Measurements from ENCODE around the gene VGLL3. TPM values are rescaled to one million over a fixed set of nuclear protein-coding genes. Genes with fewer than 3 reads are reported as not detected.

VGLL3 gene
- total and polyA plus RNA-seq, 2 donors from 2014 or later, result 0.30 to 4.2 TPM

GRCh38 chr3:86996261-86996955, 5.5 kb upstream of the VGLL3 start:
- no peak for DNase-seq
- TF ChIP-seq CTCF (IDR thresholded peaks at IDR 0.05; ENCODE audit: borderline replicate concordance, extremely low read depth, insufficient read depth), result no peak
- Histone ChIP-seq H3K27me3 (ENCODE audit: control insufficient read depth, insufficient read depth, low read length) (no peaks in the 10 kb centered on the region), H3K9ac (ENCODE audit: low read length in 3 of 3) (no peak overlapping the region), H3K4me1 (ENCODE audit: control insufficient read depth in 2 of 3, insufficient read depth in 2 of 3, low read depth in 1 of 3, low read length in 3 of 3) (no peaks in the 10 kb centered on the region), H3K36me3 (ENCODE audit: control insufficient read depth in 2 of 3, insufficient read depth in 3 of 3, low read length in 3 of 3) (no peaks in the 10 kb centered on the region), H3K27ac (ENCODE audit: low read depth in 2 of 2, low read length in 2 of 2) (no peak overlapping the region), H3K4me3 (ENCODE audit: low read length in 3 of 3) (no peak overlapping the region), H3K9me3 (ENCODE audit: control insufficient read depth in 2 of 3, insufficient read depth in 1 of 3, low read length in 3 of 3) (no peaks in the 10 kb centered on the region)
- intact Hi-C loops (cut with DNase I), result no loop called here
- no peak for FAIRE-seq

GRCh38 chr3:86995537-86995936, 4.6 kb upstream of the VGLL3 start:
- Histone ChIP-seq H3K27me3 (ENCODE audit: control insufficient read depth, insufficient read depth, low read length) (no peaks in the 10 kb centered on the region), H3K4me1 (ENCODE audit: control insufficient read depth in 2 of 3, insufficient read depth in 2 of 3, low read depth in 1 of 3, low read length in 3 of 3) (peaks cover 0 to under 1% (median 0%) of the 10 kb centered on the region in 3 donors), H3K27ac (ENCODE audit: low read depth in 2 of 2, low read length in 2 of 2) (no peak overlapping the region), H3K9me3 (ENCODE audit: control insufficient read depth in 2 of 3, insufficient read depth in 1 of 3, low read length in 3 of 3) (no peaks in the 10 kb centered on the region), H3K4me3 (ENCODE audit: low read length in 3 of 3) (no peak overlapping the region), H3K9ac (ENCODE audit: low read length in 3 of 3) (no peak overlapping the region), H3K36me3 (ENCODE audit: control insufficient read depth in 2 of 3, insufficient read depth in 3 of 3, low read length in 3 of 3) (no peaks in the 10 kb centered on the region)
- intact Hi-C loops (cut with DNase I), result no loop called here
- DNase-seq (no peak), FAIRE-seq (peak; percentile 90)
- TF ChIP-seq CTCF (IDR thresholded peaks at IDR 0.05; ENCODE audit: borderline replicate concordance, extremely low read depth, insufficient read depth), result no peak

GRCh38 chr3:86993704-86994103, 2.8 kb upstream of the VGLL3 start:
- DNase-seq, result no peak
- intact Hi-C loops (cut with DNase I), result no loop called here
- no peak for FAIRE-seq

More at GRCh38 chr3:86993704-86994103, 2.8 kb upstream of the VGLL3 start:
- no peak overlapping the region for H3K9ac ChIP-seq (ENCODE audit: low read length in 3 of 3)
- no peak overlapping the region for H3K27ac ChIP-seq (ENCODE audit: low read depth in 2 of 2, low read length in 2 of 2)
- no peak for TF ChIP-seq CTCF (IDR thresholded peaks at IDR 0.05; ENCODE audit: borderline replicate concordance, extremely low read depth, insufficient read depth)
- H3K4me3 ChIP-seq (ENCODE audit: low read length in 3 of 3), result no peak overlapping the region
- H3K4me1 ChIP-seq (ENCODE audit: control insufficient read depth in 2 of 3, insufficient read depth in 2 of 3, low read depth in 1 of 3, low read length in 3 of 3), result peaks cover 0 to 5% (median 0%) of the 10 kb centered on the region in 3 donors
- no peaks in the 10 kb centered on the region for H3K36me3 ChIP-seq (ENCODE audit: control insufficient read depth in 2 of 3, insufficient read depth in 3 of 3, low read length in 3 of 3)
- H3K27me3 ChIP-seq (ENCODE audit: control insufficient read depth, insufficient read depth, low read length), result peaks cover 2% of the 10 kb centered on the region
- H3K9me3 ChIP-seq (ENCODE audit: control insufficient read depth in 2 of 3, insufficient read depth in 1 of 3, low read length in 3 of 3), result no peaks in the 10 kb centered on the region
